Gastroesophageal sphincter (tissue), 4 donors: ENCODE data around the gene HIP1. TPM values are rescaled to one million over a fixed set of nuclear protein-coding genes. Genes with fewer than 3 reads are reported as not detected.
"Not testable (repeated sequence)": the region's sequence is repeated elsewhere in the genome, so short reads cannot be mapped to it uniquely, and the experiment has no call there.

Source experiments
- ATAC-seq: fragments of 150-250 bp; one replicate; pipeline ENCODE4 v1.9.1; 2016; ENCODE audit warnings: mild to moderate bottlenecking, moderate library complexity
- H3K27ac ChIP-seq, 4 donors: fragments of 200-600 bp; sonication (generic) in 3 of 4; 1 replicate in 3 of 4; 2 replicates in 1 of 4; pipeline ENCODE4 v1.5.1; 2016 to 2019
- H3K27me3 ChIP-seq: fragments of 200-600 bp; sonication (generic); one replicate; pipeline ENCODE4 v1.5.1; 2019
- H3K36me3 ChIP-seq, 2 donors: fragments of 200-600 bp; sonication (generic); one replicate each; pipeline ENCODE4 v1.5.1; 2019; ENCODE audit warnings: control low read depth in 1 of 2
- H3K4me1 ChIP-seq, 3 donors: fragments of 200-600 bp; sonication (generic); 1 replicate in 2 of 3; 2 replicates in 1 of 3; pipeline ENCODE4 v1.5.1; 2016 to 2019; ENCODE audit warnings: control low read depth in 2 of 3
- H3K4me3 ChIP-seq, 2 donors: fragments of 200-600 bp; sonication (generic); one replicate each; pipeline ENCODE4 v1.5.1; 2019; ENCODE audit warnings: mild to moderate bottlenecking in 1 of 2, moderate library complexity in 1 of 2
- H3K9me3 ChIP-seq, 3 donors: fragments of 200-600 bp; sonication (generic); one replicate each; pipeline ENCODE4 v1.5.1; 2017 to 2019; ENCODE audit warnings: control low read depth in 2 of 3
- CTCF ChIP-seq, 4 experiments: fragments of 200-600 bp in 2 of 4; fragments of 450-650 bp in 2 of 4; sonication (generic) in 1 of 4; IDR thresholded peaks; one replicate each; pipeline ENCODE4 v1.5.1; 2017 to 2019; ENCODE audit warnings: antibody characterized with exemption in 4 of 4, mild to moderate bottlenecking in 2 of 4, moderate library complexity in 2 of 4
- EP300 ChIP-seq: sonication (generic); formaldehyde crosslinking; IDR thresholded peaks from one replicate; pipeline ENCODE4 v1.6.1; 2017; ENCODE audit warnings: antibody characterized with exemption, mild to moderate bottlenecking
- POLR2A ChIP-seq, 2 donors: fragments of 450-650 bp; IDR thresholded peaks; one replicate each; pipeline ENCODE4 v1.6.1; 2017; ENCODE audit warnings: antibody characterized with exemption in 2 of 2, mild to moderate bottlenecking in 2 of 2, moderate library complexity in 1 of 2
- POLR2AphosphoS5 ChIP-seq: sonication (generic); formaldehyde crosslinking; IDR thresholded peaks from one replicate; pipeline ENCODE4 v1.6.1; 2017; ENCODE audit warnings: antibody characterized with exemption
- WGBS, 2 donors: methylation state at CpG; one replicate each; pipeline ENCODE4 v1.1.5; 2018; ENCODE audit warnings: low coverage in 1 of 2; 5-methylcytosine and 5-hydroxymethylcytosine counted together
- total RNA-seq, 4 donors: library from RNA; depleted of rRNA; stranded (reverse); fragments of >200 nt; gene quantifications; one replicate each; pipeline ENCODE4 v1.1.0, GENCODE V29; 2016

The HIP1 gene
- total RNA-seq, 4 donors from 2014 or later: 12.3 to 32.6 (median 22.6) TPM

- Histone ChIP-seq H3K36me3 (peaks cover 0 to 61% of the 10 kb centered on the region in 2 donors), H3K27ac (no peak overlapping the region), H3K27me3 (no peaks in the 10 kb centered on the region), H3K4me3 (no peak overlapping the region), H3K4me1 (no peaks in the 10 kb centered on the region), H3K9me3 (no peaks in the 10 kb centered on the region)
- TF ChIP-seq EP300 (no peak), POLR2A (IDR thresholded peaks at IDR 0.05) (no peak), POLR2AphosphoS5 (no peak), CTCF (IDR thresholded peaks at IDR 0.05) (no peak)
- no peak for ATAC-seq
- 75 to 100% methylated on average over 1 to 2 of the region's 4 CpGs for WGBS, 2 donors
These were observed 202.2 kb downstream of the HIP1 start for GRCh38 chr7:75536491-75536890.

GRCh38 chr7:75534727-75535307 is 203.9 kb downstream of the HIP1 start:
- no peaks in the 10 kb centered on the region for H3K9me3 ChIP-seq
- no peak for ATAC-seq
- peaks cover 0 to 44% of the 10 kb centered on the region in 2 donors for H3K36me3 ChIP-seq
- 42 to 57% methylated on average over 6 of the region's 8 CpGs for WGBS, 2 donors
- TF ChIP-seq CTCF (IDR thresholded peaks at IDR 0.05): no peak
- TF ChIP-seq EP300: no peak
- no peak for TF ChIP-seq POLR2A (IDR thresholded peaks at IDR 0.05)
- TF ChIP-seq POLR2AphosphoS5: no peak
- no peaks in the 10 kb centered on the region for H3K27me3 ChIP-seq
- H3K4me1 ChIP-seq: no peaks in the 10 kb centered on the region
- H3K27ac ChIP-seq: no peak overlapping the region
- H3K4me3 ChIP-seq: no peak overlapping the region

- Histone ChIP-seq H3K27me3 (no peaks in the 10 kb centered on the region), H3K27ac (no peak overlapping the region), H3K9me3 (no peaks in the 10 kb centered on the region), H3K36me3 (peaks cover 0 to 35% of the 10 kb centered on the region in 2 donors), H3K4me3 (no peak overlapping the region), H3K4me1 (no peaks in the 10 kb centered on the region)
- no peak for ATAC-seq
- WGBS, 2 donors: 87 to 93% methylated on average over 3 to 6 of the region's 6 CpGs
- no peak for TF ChIP-seq EP300
- no peak for TF ChIP-seq POLR2AphosphoS5
- TF ChIP-seq POLR2A (IDR thresholded peaks at IDR 0.05): no peak
- TF ChIP-seq CTCF (IDR thresholded peaks at IDR 0.05): no peak
These were observed 204.8 kb downstream of the HIP1 start for GRCh38 chr7:75533926-75534325.

GRCh38 chr7:75532639-75533038 is 206.1 kb downstream of the HIP1 start:
- Histone ChIP-seq H3K4me3 (no peak overlapping the region), H3K9me3 (no peaks in the 10 kb centered on the region), H3K27me3 (no peaks in the 10 kb centered on the region), H3K27ac (no peak overlapping the region), H3K4me1 (peaks cover 0 to 7% (median 0%) of the 10 kb centered on the region in 3 donors), H3K36me3 (peaks cover 0 to 23% of the 10 kb centered on the region in 2 donors)
- 86 to 100% methylated on average over 1 to 3 of the region's 4 CpGs for WGBS, 2 donors
- no peak for TF ChIP-seq EP300
- no peak for TF ChIP-seq CTCF (IDR thresholded peaks at IDR 0.05)
- no peak for TF ChIP-seq POLR2A (IDR thresholded peaks at IDR 0.05)
- TF ChIP-seq POLR2AphosphoS5: no peak
- ATAC-seq: no peak

- WGBS, 2 donors: 56 to 69% methylated on average over 3 to 5 of the region's 6 CpGs
- Histone ChIP-seq H3K9me3 (no peaks in the 10 kb centered on the region), H3K27me3 (no peaks in the 10 kb centered on the region), H3K27ac (no peak overlapping the region), H3K4me3 (no peak overlapping the region), H3K36me3 (peaks cover 0 to 11% of the 10 kb centered on the region in 2 donors), H3K4me1 (peaks cover 2 to 18% (median 3%) of the 10 kb centered on the region in 3 donors)
- TF ChIP-seq POLR2AphosphoS5 (no peak), POLR2A (IDR thresholded peaks at IDR 0.05) (no peak), CTCF (IDR thresholded peaks at IDR 0.05) (no peak), EP300 (no peak)
- ATAC-seq: no peak
These were observed 207.4 kb downstream of the HIP1 start for GRCh38 chr7:75531359-75531821.

GRCh38 chr7:75527224-75527722 is 211.5 kb downstream of the HIP1 start:
- Histone ChIP-seq H3K27ac (peak overlapping the region; percentile 80 to 95 (median 93)), H3K36me3 (peaks cover 0 to 39% of the 10 kb centered on the region in 2 donors), H3K4me1 (peaks cover 3 to 27% (median 6%) of the 10 kb centered on the region in 3 donors), H3K4me3 (peak overlapping the region; percentile 78 to 94)
- H3K27me3 ChIP-seq, ATAC-seq, H3K9me3 ChIP-seq: not testable (repeated sequence)
- WGBS, 2 donors: 0% methylated on average over 4 to 9 of the region's 37 CpGs

- Histone ChIP-seq H3K36me3 (peaks cover 0 to 72% of the 10 kb centered on the region in 2 donors), H3K4me1 (peaks cover 3 to 13% (median 6%) of the 10 kb centered on the region in 3 donors)
- H3K4me3 ChIP-seq, ATAC-seq, H3K9me3 ChIP-seq, H3K27me3 ChIP-seq, H3K27ac ChIP-seq: not testable (repeated sequence)
These were observed 217.0 kb downstream of the HIP1 start for GRCh38 chr7:75521727-75522126.
